HEK293T (cell line): Measurements from ENCODE around the gene ATG16L1.

Source experiments
- CTCF ChIA-PET: fragments of 350-600 bp; formaldehyde crosslinking; extraction: SDS; loops from one replicate; lab custom pipeline; 2021; ENCODE audit warnings: antibody characterized with exemption, inconsistent platforms; lab: Yijun Ruan, JAX
- POLR2A ChIA-PET: fragments of 350-600 bp; formaldehyde crosslinking; extraction: SDS; loops from one replicate; lab custom pipeline; 2020; ENCODE audit warnings: antibody characterized with exemption, inconsistent platforms; lab: Yijun Ruan, JAX
- DNase-seq: peaks from one replicate; pipeline ENCODE4 v3.0.0; 2012; ENCODE audit warnings: mixed read lengths; ENCODE audit errors: extremely low spot score
- ARNT ChIP-seq: fragments of 450-650 bp; IDR thresholded peaks from 2 replicates; pipeline ENCODE4 v1.6.1; 2017; ENCODE audit warnings: mild to moderate bottlenecking
- BHLHE40 ChIP-seq: fragments of 450-650 bp; IDR thresholded peaks from 2 replicates; pipeline ENCODE4 v1.6.1; 2016; ENCODE audit warnings: mild to moderate bottlenecking, moderate library complexity, borderline replicate concordance
- CTBP1 ChIP-seq: fragments of 450-650 bp; IDR thresholded peaks from 2 replicates; pipeline ENCODE4 v1.6.1; 2016; ENCODE audit warnings: borderline replicate concordance
- ELF4 ChIP-seq: fragments of 450-650 bp; IDR thresholded peaks from 2 replicates; pipeline ENCODE4 v1.6.1; 2017; ENCODE audit warnings: antibody characterized with exemption
- FOXA1 ChIP-seq: fragments of 450-650 bp; IDR thresholded peaks from 2 replicates; pipeline ENCODE4 v1.6.1; 2016; ENCODE audit warnings: mild to moderate bottlenecking
- FOXK2 ChIP-seq: fragments of 450-650 bp; IDR thresholded peaks from 2 replicates; pipeline ENCODE4 v1.6.1; 2016; ENCODE audit warnings: mild to moderate bottlenecking
- FOXM1 ChIP-seq: fragments of 450-650 bp; IDR thresholded peaks from 2 replicates; pipeline ENCODE4 v1.6.1; 2017; ENCODE audit warnings: mild to moderate bottlenecking, borderline replicate concordance
- HDGF ChIP-seq: fragments of 450-650 bp; IDR thresholded peaks from 2 replicates; pipeline ENCODE4 v1.6.1; 2017; ENCODE audit warnings: antibody characterized with exemption, borderline replicate concordance
- L3MBTL2 ChIP-seq: fragments of 450-650 bp; conservative IDR thresholded peaks from 2 replicates; pipeline ENCODE4 v1.6.1; 2016; ENCODE audit warnings: mild to moderate bottlenecking
- LEF1 ChIP-seq: fragments of 450-650 bp; IDR thresholded peaks from 2 replicates; pipeline ENCODE4 v1.6.1; 2017; ENCODE audit warnings: mild to moderate bottlenecking, borderline replicate concordance
- NFRKB ChIP-seq: fragments of 450-650 bp; IDR thresholded peaks from 2 replicates; pipeline ENCODE4 v1.6.1; 2016; ENCODE audit warnings: mild to moderate bottlenecking, moderate library complexity
- SP1 ChIP-seq: fragments of 450-650 bp; IDR thresholded peaks from 2 replicates; pipeline ENCODE4 v1.6.1; 2017
- SUZ12 ChIP-seq: fragments of 450-650 bp; IDR thresholded peaks from 2 replicates; pipeline ENCODE4 v1.6.1; 2016; ENCODE audit warnings: mild to moderate bottlenecking
- TARDBP ChIP-seq: fragments of 450-650 bp; IDR thresholded peaks from 2 replicates; pipeline ENCODE4 v1.6.1; 2016
- ZNF384 ChIP-seq: fragments of 450-650 bp; IDR thresholded peaks from 2 replicates; pipeline ENCODE4 v1.6.1; 2016
- TF ChIP-seq, protein P1 (sequence below): fragments of 450-650 bp; IDR thresholded peaks from 2 replicates; pipeline ENCODE4 v1.6.1; 2016

ATG16L1 gene

DNA sequence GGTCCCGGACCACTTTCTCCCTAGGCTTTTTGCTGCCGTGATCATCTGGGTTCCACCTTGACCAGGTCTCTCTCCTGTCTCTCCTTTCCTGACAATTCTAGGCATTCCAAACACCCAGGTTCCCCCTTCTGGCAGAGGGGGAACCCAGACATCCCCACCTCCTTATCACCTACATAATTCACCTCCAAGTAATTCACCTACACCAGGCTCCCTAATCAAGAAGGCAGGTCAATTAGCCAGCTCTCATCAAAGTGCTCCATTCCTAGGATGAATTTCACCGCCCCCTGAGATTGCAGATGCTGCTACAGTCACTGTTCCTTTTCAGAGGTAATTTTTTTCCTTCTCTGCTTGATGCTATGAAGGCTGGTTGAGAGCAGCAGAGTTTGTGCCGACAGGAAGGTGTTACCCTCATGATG, 42.3 kb upstream of the ATG16L1 start:
- ChIA-PET POLR2A (interaction anchor here (0.6 kb wide), 1 partner anchor 38 kb away, joined by 3 read pairs; no protein-coding TSS in a partner anchor), CTCF (no interaction called here)
- DNase-seq: no peak
- no peak for TF ChIP-seq SP1
- no peak for TF ChIP-seq ELF4
- TF ChIP-seq FOXK2: no peak
- TF ChIP-seq CTBP1: no peak
- no peak for TF ChIP-seq FOXA1
- TF ChIP-seq, protein P1, sequence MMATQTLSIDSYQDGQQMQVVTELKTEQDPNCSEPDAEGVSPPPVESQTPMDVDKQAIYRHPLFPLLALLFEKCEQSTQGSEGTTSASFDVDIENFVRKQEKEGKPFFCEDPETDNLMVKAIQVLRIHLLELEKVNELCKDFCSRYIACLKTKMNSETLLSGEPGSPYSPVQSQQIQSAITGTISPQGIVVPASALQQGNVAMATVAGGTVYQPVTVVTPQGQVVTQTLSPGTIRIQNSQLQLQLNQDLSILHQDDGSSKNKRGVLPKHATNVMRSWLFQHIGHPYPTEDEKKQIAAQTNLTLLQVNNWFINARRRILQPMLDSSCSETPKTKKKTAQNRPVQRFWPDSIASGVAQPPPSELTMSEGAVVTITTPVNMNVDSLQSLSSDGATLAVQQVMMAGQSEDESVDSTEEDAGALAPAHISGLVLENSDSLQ: no peak
- TF ChIP-seq FOXM1: no peak
- no peak for TF ChIP-seq HDGF
- no peak for TF ChIP-seq ARNT

DNA sequence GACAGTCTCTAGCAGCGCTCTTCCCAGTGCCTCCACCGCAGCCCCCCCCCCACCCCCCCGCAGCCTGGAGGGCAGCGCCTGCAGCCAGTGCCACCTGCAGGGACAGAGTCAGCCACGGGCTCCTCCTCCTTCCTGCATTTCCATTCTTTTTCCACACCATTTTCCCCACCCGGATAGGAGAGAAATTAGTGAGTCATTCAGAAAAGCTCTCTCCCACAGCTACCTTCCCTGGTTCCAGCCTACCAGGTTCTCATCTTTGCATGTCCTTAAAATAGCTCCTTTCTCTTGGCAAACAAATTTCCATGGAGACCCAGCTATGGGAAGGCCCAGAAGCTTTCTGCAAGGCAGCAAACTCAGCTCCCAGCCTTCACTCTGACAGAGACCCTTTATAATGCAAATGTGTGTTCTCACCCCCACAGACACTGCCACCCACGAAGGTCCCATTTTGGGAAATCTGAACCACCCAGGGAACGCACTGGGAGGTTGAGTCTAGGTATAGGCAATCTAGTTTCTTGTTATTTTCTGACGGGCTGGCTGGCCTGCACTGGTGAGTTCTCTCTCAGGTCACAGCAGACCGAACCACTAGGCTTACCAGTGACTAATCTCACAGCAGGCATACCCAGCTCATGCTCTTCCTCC, 41.8 kb upstream of the ATG16L1 start:
- CTCF ChIA-PET: no interaction called here
- TF ChIP-seq FOXM1 (no peak), FOXK2 (no peak), NFRKB (no peak), SP1 (no peak), FOXA1 (no peak), SUZ12 (no peak), ARNT (no peak), L3MBTL2 (no peak), ELF4 (no peak), CTBP1 (no peak), ZNF384 (no peak), TARDBP (no peak), BHLHE40 (no peak)
- TF ChIP-seq, protein P1: no peak
- DNase-seq: no peak
- POLR2A ChIA-PET: no interaction called here

DNA sequence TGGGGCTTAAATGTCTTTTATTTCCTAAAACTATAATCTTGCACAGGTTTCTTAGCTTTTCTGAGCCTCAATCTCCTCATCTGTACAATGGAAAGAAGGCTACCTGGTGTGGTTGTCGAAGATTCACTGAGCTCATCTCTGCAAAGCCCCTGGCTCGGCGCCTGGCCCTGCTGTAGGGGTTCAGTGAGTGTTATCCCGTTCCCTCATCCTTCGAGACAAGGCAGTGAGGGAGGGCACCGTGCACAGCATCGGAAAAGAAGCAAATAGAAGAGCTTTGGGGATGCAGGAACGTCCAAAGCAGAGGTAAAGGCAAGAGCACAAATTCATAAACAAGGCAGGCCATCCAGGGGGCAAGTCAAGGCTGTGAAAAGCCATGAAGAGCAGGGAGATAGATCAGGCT, 41.2 kb upstream of the ATG16L1 start:
- ChIA-PET CTCF (no interaction called here), POLR2A (no interaction called here)
- no peak for DNase-seq
- no peak for TF ChIP-seq L3MBTL2
- TF ChIP-seq LEF1: no peak
- no peak for TF ChIP-seq BHLHE40
- TF ChIP-seq ZNF384: no peak
- TF ChIP-seq SUZ12: no peak
- no peak for TF ChIP-seq FOXA1
- TF ChIP-seq TARDBP: no peak
- TF ChIP-seq CTBP1: no peak
- TF ChIP-seq ARNT: no peak
- TF ChIP-seq ELF4: no peak
- TF ChIP-seq NFRKB: no peak
- no peak for TF ChIP-seq SP1

DNA sequence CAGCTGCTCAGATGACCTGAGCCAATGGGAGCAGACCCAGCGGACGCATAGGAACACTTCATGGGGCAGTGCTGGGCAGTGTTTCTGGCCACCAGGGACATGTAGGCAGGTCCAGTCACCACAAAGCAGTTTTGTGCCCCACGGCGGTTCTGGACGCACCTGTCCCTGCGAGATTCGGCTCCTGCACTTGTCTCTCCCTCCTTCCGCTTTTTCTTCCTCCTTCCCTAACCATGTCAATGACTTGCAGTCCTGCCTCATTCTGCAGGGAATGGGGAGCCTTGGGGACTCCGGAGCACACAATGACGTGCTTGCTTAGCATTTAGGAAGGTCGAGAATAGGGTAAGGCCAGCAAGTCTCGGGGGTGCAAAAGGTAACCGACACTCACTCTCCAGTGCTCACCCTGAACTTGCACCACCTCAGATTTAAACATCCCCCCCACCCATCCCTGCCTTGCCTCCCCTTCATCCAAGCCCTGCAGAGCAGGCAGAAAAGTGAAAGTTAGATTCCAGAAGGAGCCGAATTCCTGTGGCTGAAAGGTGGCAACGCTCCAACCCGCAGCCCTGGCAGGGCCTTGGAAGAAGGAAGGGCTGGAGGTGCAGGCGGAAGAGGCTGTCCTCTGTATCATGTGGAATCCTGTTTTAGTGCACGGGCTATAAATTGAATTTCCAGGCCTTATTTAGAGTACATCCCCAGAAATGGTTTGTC, 40.5 kb upstream of the ATG16L1 start:
- DNase-seq: no peak
- TF ChIP-seq SP1 (no peak), FOXM1 (no peak), SUZ12 (no peak), L3MBTL2 (no peak), FOXK2 (no peak), CTBP1 (no peak), ELF4 (no peak), ARNT (no peak), FOXA1 (no peak), HDGF (no peak)
- TF ChIP-seq, protein P1: no peak
- POLR2A ChIA-PET: no interaction called here
- CTCF ChIA-PET: no interaction called here

DNA sequence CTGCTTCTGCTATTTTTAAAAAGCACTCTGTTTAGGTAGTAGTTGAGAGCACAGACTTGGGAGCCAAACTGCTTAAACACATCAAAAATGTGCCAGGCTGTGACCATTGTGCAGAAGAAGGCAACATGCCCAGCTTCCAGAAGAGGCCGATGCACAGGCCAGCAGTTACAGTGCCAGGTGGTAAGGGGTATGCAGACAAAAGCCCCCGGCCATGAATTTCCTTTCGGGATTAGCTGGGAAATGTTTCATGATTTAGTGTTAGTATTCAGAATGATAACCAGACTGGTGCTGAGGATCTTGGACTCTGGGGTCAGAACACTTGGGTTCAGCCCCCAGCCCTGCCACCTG, 40.0 kb upstream of the ATG16L1 start:
- CTCF ChIA-PET: no interaction called here
- DNase-seq: no peak
- POLR2A ChIA-PET: no interaction called here
- TF ChIP-seq LEF1 (no peak), TARDBP (no peak), FOXA1 (no peak)
- TF ChIP-seq, protein P1: no peak

DNA sequence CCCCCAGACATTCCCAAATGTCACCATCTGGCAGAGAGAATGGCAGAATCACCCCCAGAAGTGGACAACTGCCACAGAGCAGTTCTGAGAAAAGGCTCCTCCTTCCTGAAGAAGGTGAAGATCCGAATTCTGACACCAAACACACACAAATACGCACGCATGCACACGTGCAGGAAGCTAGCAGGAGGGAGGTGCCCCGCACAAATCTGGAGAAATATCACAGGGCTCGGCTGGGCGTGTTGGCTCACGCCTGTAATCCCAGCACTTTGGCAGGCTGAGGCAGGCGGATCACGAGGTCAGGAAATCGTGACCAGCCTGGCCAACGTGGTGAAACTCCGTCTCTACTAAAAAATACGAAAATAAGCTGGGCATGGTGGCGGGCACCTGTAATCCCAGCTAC, 38.5 kb upstream of the ATG16L1 start:
- TF ChIP-seq ZNF384: no peak
- no peak for TF ChIP-seq ARNT
- TF ChIP-seq LEF1: no peak
- no peak for TF ChIP-seq BHLHE40
- no peak for TF ChIP-seq TARDBP
- no peak for TF ChIP-seq FOXA1
- no peak for TF ChIP-seq SP1
- no peak for DNase-seq
- POLR2A ChIA-PET: no interaction called here
- CTCF ChIA-PET: no interaction called here
